ENCODE data around the gene RBM20.

RBM20 gene

GRCh38 chr10:110681023-110681681 lies 37.0 kb downstream of the RBM20 start:
- peak; percentile 93 for TF ChIP-seq CTCF (IDR thresholded peaks at IDR 0.05; ENCODE audit: low read depth, low read length)
- peak; percentile 67 for DNase-seq
- H3K4me3 ChIP-seq (ENCODE audit: low read depth, low read length): no peak overlapping the region
- no peak overlapping the region for H3K27ac ChIP-seq
- H3K9me3 ChIP-seq (ENCODE audit: severe bottlenecking): no peaks in the 10 kb centered on the region
- no peaks in the 10 kb centered on the region for H3K27me3 ChIP-seq (ENCODE audit: insufficient read depth, low read depth, severe bottlenecking)
- H3K36me3 ChIP-seq: no peaks in the 10 kb centered on the region

- no peak for TF ChIP-seq CTCF (IDR thresholded peaks at IDR 0.05; ENCODE audit: low read depth, low read length)
- H3K9me3 ChIP-seq (ENCODE audit: severe bottlenecking): no peaks in the 10 kb centered on the region
- H3K27ac ChIP-seq: no peak overlapping the region
- DNase-seq: no peak
- H3K4me3 ChIP-seq (ENCODE audit: low read depth, low read length): no peak overlapping the region
- H3K36me3 ChIP-seq: no peaks in the 10 kb centered on the region
- H3K27me3 ChIP-seq (ENCODE audit: insufficient read depth, low read depth, severe bottlenecking): no peaks in the 10 kb centered on the region
These were observed 38.2 kb downstream of the RBM20 start for GRCh38 chr10:110682348-110682747.

- Histone ChIP-seq H3K36me3 (no peaks in the 10 kb centered on the region), H3K27ac (no peak overlapping the region), H3K9me3 (ENCODE audit: severe bottlenecking) (no peaks in the 10 kb centered on the region), H3K27me3 (ENCODE audit: insufficient read depth, low read depth, severe bottlenecking) (no peaks in the 10 kb centered on the region), H3K4me3 (ENCODE audit: low read depth, low read length) (no peak overlapping the region)
- TF ChIP-seq CTCF (IDR thresholded peaks at IDR 0.05; ENCODE audit: low read depth, low read length): no peak
- DNase-seq: no peak
These were observed 40.8 kb downstream of the RBM20 start for GRCh38 chr10:110684800-110685446.

GRCh38 chr10:110686047-110686446 lies 41.9 kb downstream of the RBM20 start:
- H3K4me3 ChIP-seq (ENCODE audit: low read depth, low read length): no peak overlapping the region
- TF ChIP-seq CTCF (IDR thresholded peaks at IDR 0.05; ENCODE audit: low read depth, low read length): no peak
- no peaks in the 10 kb centered on the region for H3K27me3 ChIP-seq (ENCODE audit: insufficient read depth, low read depth, severe bottlenecking)
- no peaks in the 10 kb centered on the region for H3K36me3 ChIP-seq
- no peak overlapping the region for H3K27ac ChIP-seq
- DNase-seq: no peak
- no peaks in the 10 kb centered on the region for H3K9me3 ChIP-seq (ENCODE audit: severe bottlenecking)

GRCh38 chr10:110686949-110687348 lies 42.8 kb downstream of the RBM20 start:
- DNase-seq: no peak
- Histone ChIP-seq H3K9me3 (ENCODE audit: severe bottlenecking) (no peaks in the 10 kb centered on the region), H3K27me3 (ENCODE audit: insufficient read depth, low read depth, severe bottlenecking) (no peaks in the 10 kb centered on the region), H3K27ac (no peak overlapping the region), H3K36me3 (no peaks in the 10 kb centered on the region), H3K4me3 (ENCODE audit: low read depth, low read length) (no peak overlapping the region)
- TF ChIP-seq CTCF (IDR thresholded peaks at IDR 0.05; ENCODE audit: low read depth, low read length): no peak

All from WERI-Rb-1 (cell line).